K562 (cell line): ENCODE measurements around the gene ARHGAP24. TPM values are rescaled to one million over a fixed set of nuclear protein-coding genes. Genes with fewer than 3 reads are reported as not detected.

Source experiments
- ATAC-seq: fragments of 200-7000 bp; cut with Tn5 transposase; 3 replicates; pipeline ENCODE4 v1.9.1; 2020; ENCODE audit warnings: moderate library complexity
- BruUV-seq: library from RNA; stranded (reverse); fragments of 400-500 nt; replicated peaks from 2 replicates; lab custom pipeline; 2021; lab: Mats Ljungman, UMichigan
- CTCF ChIA-PET: fragments of 300-600 bp; formaldehyde crosslinking; extraction: SDS; loops from one replicate; lab custom pipeline; 2021; ENCODE audit warnings: low intra/inter-chr PET ratio; lab: Yijun Ruan, JAX
- POLR2A ChIA-PET: fragments of 300-600, 350-650 bp; sonication (Branson Sonifier 250); formaldehyde crosslinking; extraction: SDS; loops from one replicate; lab custom pipeline; 2021; ENCODE audit warnings: antibody characterized with exemption, inconsistent platforms; lab: Yijun Ruan, JAX
- DNase-seq, 4 experiments: peaks; one replicate each; pipeline versions ENCODE4 v3.0.0 to v3.0.0-alpha.2; 2011 to 2018; ENCODE audit warnings: low spot score in 3 of 4, mixed read lengths in 3 of 4; ENCODE audit errors: extremely low read depth in 1 of 4
- FAIRE-seq: peaks from 2 replicates; lab custom pipeline; 2011; peaks lifted over from hg19 to GRCh38; lab: Jason Lieb, UNC
- H2AFZ ChIP-seq: 2 replicates; pipeline ENCODE4 v1.6.0; 2011; ENCODE audit warnings: low read depth, low read length, control low read depth, inconsistent platforms
- H3K27ac ChIP-seq: fragments of 200-600 bp; 3 replicates; pipeline ENCODE4 v1.8.0; 2011; ENCODE audit warnings: low read depth, mild to moderate bottlenecking, control low read depth, inconsistent platforms, low read length, moderate library complexity, mixed read lengths; ENCODE audit errors: extremely low read depth
- H3K27me3 ChIP-seq, 2 experiments: fragments of 300-600 bp in 1 of 2; 2 replicates in 1 of 2; 3 replicates in 1 of 2; pipeline versions ENCODE4 v1.6.0 to v1.8.0; 2011; ENCODE audit warnings: inconsistent platforms in 2 of 2, low read length in 2 of 2, mild to moderate bottlenecking in 1 of 2, mixed read lengths in 1 of 2, moderate library complexity in 1 of 2; ENCODE audit not compliant: control insufficient read depth in 2 of 2, insufficient read depth in 2 of 2
- H3K36me3 ChIP-seq: fragments of 300-600 bp; 3 replicates; pipeline ENCODE4 v1.8.0; 2011; ENCODE audit warnings: mild to moderate bottlenecking, low read length, inconsistent platforms; ENCODE audit not compliant: control insufficient read depth, insufficient read depth
- H3K4me1 ChIP-seq, 2 experiments: fragments of 200-600 bp in 1 of 2; replicated peaks in 1 of 2; 2 replicates in 1 of 2; 3 replicates in 1 of 2; pipeline versions ENCODE4 v1.5.1 to v1.8.0; 2011; ENCODE audit warnings: inconsistent platforms in 2 of 2, low read length in 2 of 2, mild to moderate bottlenecking in 1 of 2, mixed read lengths in 1 of 2, moderate library complexity in 1 of 2; ENCODE audit not compliant: control insufficient read depth in 2 of 2, insufficient read depth in 2 of 2
- H3K4me2 ChIP-seq: 2 replicates; pipeline ENCODE4 v1.6.1; 2011; ENCODE audit warnings: low read length, control low read depth, inconsistent platforms, mixed read lengths; ENCODE audit not compliant: insufficient read depth
- H3K4me3 ChIP-seq: fragments of 200-600 bp; sonication (generic), shearing (Covaris generic); 2 replicates; pipeline ENCODE4 v1.5.1; 2016; ENCODE audit warnings: control low read depth, inconsistent platforms
- H3K79me2 ChIP-seq: fragments of 200-600 bp; 3 replicates; pipeline ENCODE4 v1.8.0; 2011; ENCODE audit warnings: low read length, inconsistent platforms; ENCODE audit not compliant: control insufficient read depth, insufficient read depth
- H3K9ac ChIP-seq, 2 experiments: 2 replicates each; pipeline versions ENCODE4 v1.6.0 to v1.6.1; 2011; ENCODE audit warnings: low read depth in 2 of 2, low read length in 2 of 2, control low read depth in 1 of 2, inconsistent platforms in 1 of 2, mild to moderate bottlenecking in 1 of 2, mixed read lengths in 1 of 2; ENCODE audit not compliant: insufficient read depth in 1 of 2
- H3K9me1 ChIP-seq: one replicate; pipeline ENCODE4 v1.6.0; 2011; ENCODE audit warnings: inconsistent platforms, mild to moderate bottlenecking, low read length, moderate library complexity; ENCODE audit not compliant: control insufficient read depth, insufficient read depth
- H3K9me3 ChIP-seq: replicated peaks from 2 replicates; pipeline ENCODE4 v1.5.1; 2011; ENCODE audit warnings: low read depth, low read length, inconsistent platforms; ENCODE audit not compliant: control insufficient read depth, insufficient read depth
- H4K20me1 ChIP-seq: replicated peaks from 2 replicates; pipeline ENCODE4 v1.6.1; 2011; ENCODE audit warnings: low read length, inconsistent platforms, mixed read lengths; ENCODE audit not compliant: control insufficient read depth, insufficient read depth
- CXXC5 ChIP-seq: fragments of 250-450 bp; sonication (Bioruptor Pico); IDR thresholded peaks from 2 replicates; pipeline ENCODE4 v1.8.0; 2022; ENCODE audit warnings: inconsistent platforms, mild to moderate bottlenecking, moderate library complexity
- HMGXB4 ChIP-seq: sonication (generic); formaldehyde crosslinking; IDR thresholded peaks from 2 replicates; pipeline ENCODE4 v1.8.1; 2023; ENCODE audit warnings: mild to moderate bottlenecking, missing genetic modification reagents
- PYGO2 ChIP-seq: fragments of 450-650 bp; IDR thresholded peaks from 2 replicates; pipeline ENCODE4 v1.6.1; 2016; ENCODE audit warnings: mild to moderate bottlenecking, missing genetic modification characterization, moderate library complexity, missing compliant biosample characterization
- RBM14 ChIP-seq: fragments of 200-400 bp; formaldehyde crosslinking; IDR thresholded peaks from 2 replicates; pipeline ENCODE4 v1.6.1; 2018; ENCODE audit warnings: low read depth, mild to moderate bottlenecking, low read length, moderate library complexity, borderline replicate concordance; ENCODE audit not compliant: insufficient read depth
- SIN3A ChIP-seq, 2 experiments: fragments of 150-350 bp in 1 of 2; IDR thresholded peaks; 2 replicates each; pipeline ENCODE4 v1.6.1; 2011 to 2016; ENCODE audit warnings: borderline replicate concordance in 2 of 2, low read depth in 2 of 2, low read length in 2 of 2, mild to moderate bottlenecking in 2 of 2, moderate library complexity in 2 of 2; ENCODE audit not compliant: control insufficient read depth in 1 of 2
- STAT5B ChIP-seq: fragments of 250-450 bp; sonication (Bioruptor Pico); IDR thresholded peaks from 2 replicates; pipeline ENCODE4 v1.8.0; 2021; ENCODE audit warnings: mild to moderate bottlenecking, inconsistent platforms
- ZNF408 ChIP-seq: fragments of 250-450 bp; sonication (Bioruptor Pico); IDR thresholded peaks from 2 replicates; pipeline ENCODE4 v1.4.0; 2020; ENCODE audit warnings: low read depth, mild to moderate bottlenecking, moderate library complexity
- ZNF609 ChIP-seq: sonication (generic); formaldehyde crosslinking; IDR thresholded peaks from 2 replicates; pipeline ENCODE4 v1.8.1; 2023; ENCODE audit warnings: missing genetic modification reagents, mild to moderate bottlenecking, borderline replicate concordance
- WGBS: fragments of 100-300 bp; shearing (Covaris generic); methylation state at CpG from one replicate; pipeline ENCODE4 v1.1.6; 2016; ENCODE audit warnings: low coverage, mixed read lengths; ENCODE audit not compliant: insufficient coverage; ENCODE audit errors: missing lambda C conversion rate; 5-methylcytosine and 5-hydroxymethylcytosine counted together
- in situ Hi-C: fragments of 300-500 bp; cut with MboI; formaldehyde crosslinking; loops from 4 replicates; pipeline ENCODE4 v1.15.0; 2018; ENCODE audit warnings: inconsistent platforms, mixed read lengths
- intact Hi-C: fragments of 100-400 bp; cut with micrococcal nuclease; formaldehyde crosslinking; loops from 2 replicates; pipeline ENCODE4 v1.14.2; 2022
- polyA plus RNA-seq, 8 experiments: library from polyadenylated mRNA; depleted of rRNA in 4 of 8; stranded (reverse) in 5 of 8; unstranded in 3 of 8; fragments of >200 nt; fragmentation: Nextera tagmentation in 2 of 8; fragmentation: Illumina TruSeq in 1 of 8; extraction: Ambion mirVana in 2 of 8; extraction: Trizol in 1 of 8; gene quantifications; 2 replicates each; pipeline versions ENCODE4 v1.2.1 to v1.2.3, GENCODE V29; 2011 to 2014; ENCODE audit warnings: inconsistent platforms in 1 of 8, missing spikeins in 1 of 8
- total RNA-seq, 7 experiments: library from RNA; depleted of rRNA in 6 of 7; stranded (reverse); fragments of >200 nt in 6 of 7; fragmentation: Illumina TruSeq in 2 of 7; extraction: Trizol in 2 of 7; gene quantifications; 2 replicates each; pipeline versions ENCODE4 v1.2.1 to v1.2.3, GENCODE V29; 2011 to 2021; ENCODE audit warnings: low replicate concordance in 1 of 7

Gene ARHGAP24
- total and polyA plus RNA-seq, 9 of the 15 experiments (the other 6 are each of a cell fraction or from before 2014, with no cell fraction given): 8.0 to 22.6 (median 14.0) TPM

- no TSS peak for BruUV-seq
- Histone ChIP-seq H3K4me1 (no peaks in the 10 kb centered on the region), H3K27me3 (no peaks in the 10 kb centered on the region), H3K4me2 (no peak overlapping the region), H2AFZ (no peak overlapping the region), H3K9ac (no peak overlapping the region), H3K27ac (no peak overlapping the region), H3K79me2 (no peaks in the 10 kb centered on the region), H3K9me1 (no peaks in the 10 kb centered on the region), H3K9me3 (no peaks in the 10 kb centered on the region), H3K4me3 (no peak overlapping the region), H3K36me3 (no peaks in the 10 kb centered on the region), H4K20me1 (no peaks in the 10 kb centered on the region)
- DNase-seq (no peak), ATAC-seq (no peak), FAIRE-seq (no peak)
- ChIA-PET CTCF (interaction anchor here (0.6 kb wide), 1 partner anchor 17 kb away, joined by 3 read pairs; no protein-coding TSS in a partner anchor), POLR2A (no interaction called here)
- in situ Hi-C loops (no loop called here), intact Hi-C loops (no loop called here)
- TF ChIP-seq STAT5B (CRISPR knock-in tag) (no peak), SIN3A (IDR thresholded peaks at IDR 0.05; ENCODE audit: borderline replicate concordance in 2 of 2, control insufficient read depth in 1 of 2, low read depth in 2 of 2, low read length in 2 of 2) (no peak), ZNF408 (CRISPR knock-in tag) (no peak), RBM14 (no peak), CXXC5 (no peak), PYGO2 (tag) (no peak), HMGXB4 (CRISPR knock-in tag) (no peak), ZNF609 (no peak)
- WGBS: 67% methylated on average over 2 of the region's 2 CpGs
Measured at GRCh38 chr4:85610450-85610849, 135.5 kb downstream of the ARHGAP24 start.
